CD4-positive, alpha-beta T cell (primary cell): Measurements from ENCODE around the gene C13orf42. TPM values are rescaled to one million over a fixed set of nuclear protein-coding genes. Genes with fewer than 3 reads are reported as not detected.

ENCODE experiments used
- ATAC-seq: fragments of 200-7000 bp; cut with Tn5 transposase; one replicate; pipeline ENCODE4 v1.10.0; 2022; ENCODE audit warnings: mild to moderate bottlenecking; ENCODE audit not compliant: poor library complexity
- CTCF ChIA-PET: fragments of 350-600 bp; sonication (Branson Sonifier 250); formaldehyde crosslinking; loops from one replicate; lab custom pipeline; 2021; ENCODE audit warnings: antibody characterized with exemption, inconsistent platforms; lab: Charles Lee
- POLR2A ChIA-PET: fragments of 350-600 bp; sonication (Branson Sonifier 250); formaldehyde crosslinking; loops from one replicate; lab custom pipeline; 2021; ENCODE audit warnings: antibody characterized with exemption, inconsistent platforms; lab: Charles Lee
- DNase-seq, 14 experiments: peaks; one replicate each; pipeline ENCODE4 v3.0.0-alpha.2; 2013 to 2020; ENCODE audit warnings: mixed read lengths in 2 of 14
- H3K27ac ChIP-seq, 2 donors: one replicate each; pipeline versions ENCODE4 v1.5.1 to v1.7.0; 2013; ENCODE audit warnings: low read length in 2 of 2, low read depth in 1 of 2, mild to moderate bottlenecking in 1 of 2
- H3K27me3 ChIP-seq, 2 experiments: 1 replicate in 1 of 2; 2 replicates in 1 of 2; pipeline versions ENCODE4 v1.6.1 to v1.7.0; 2013; ENCODE audit warnings: low read length in 2 of 2, control low read depth in 1 of 2, mild to moderate bottlenecking in 1 of 2, moderate library complexity in 1 of 2; ENCODE audit not compliant: insufficient read depth in 2 of 2, control insufficient read depth in 1 of 2
- H3K36me3 ChIP-seq: one replicate; pipeline ENCODE4 v1.6.1; 2013; ENCODE audit warnings: low read length, control low read depth; ENCODE audit not compliant: insufficient read depth
- H3K4me1 ChIP-seq: one replicate; pipeline ENCODE4 v1.6.1; 2013; ENCODE audit warnings: low read length, control low read depth; ENCODE audit not compliant: insufficient read depth
- H3K4me3 ChIP-seq: one replicate; pipeline ENCODE4 v1.5.1; 2013; ENCODE audit warnings: mild to moderate bottlenecking, low read length, moderate library complexity
- H3K9me3 ChIP-seq, 2 experiments: 1 replicate in 1 of 2; 2 replicates in 1 of 2; pipeline versions ENCODE4 v1.6.1 to v1.7.0; 2013; ENCODE audit warnings: low read length in 2 of 2, mild to moderate bottlenecking in 2 of 2, control low read depth in 1 of 2, moderate library complexity in 1 of 2; ENCODE audit not compliant: control insufficient read depth in 1 of 2, insufficient read depth in 1 of 2
- H3K27ac Mint-ChIP-seq: one replicate; pipeline ENCODE4 v1.8.0; 2020; ENCODE audit warnings: mixed read lengths
- H3K27me3 Mint-ChIP-seq: one replicate; pipeline ENCODE4 v1.8.0; 2021; ENCODE audit warnings: mixed read lengths
- H3K36me3 Mint-ChIP-seq: one replicate; pipeline ENCODE4 v1.8.0; 2021; ENCODE audit warnings: low read depth, mixed read lengths
- H3K4me1 Mint-ChIP-seq: one replicate; pipeline ENCODE4 v1.8.0; 2021; ENCODE audit warnings: low read depth, mixed read lengths
- H3K4me3 Mint-ChIP-seq: one replicate; pipeline ENCODE4 v1.8.0; 2020; ENCODE audit warnings: mild to moderate bottlenecking, mixed read lengths
- H3K9me3 Mint-ChIP-seq: one replicate; pipeline ENCODE4 v1.8.0; 2020; ENCODE audit warnings: mixed read lengths
- CTCF ChIP-seq: fragments of 200-600 bp; IDR thresholded peaks from one replicate; pipeline ENCODE4 v1.8.0; 2022; ENCODE audit warnings: antibody characterized with exemption, mild to moderate bottlenecking
- intact Hi-C, 2 experiments: fragments of 100-400 bp; cut with DNase I in 1 of 2; cut with micrococcal nuclease in 1 of 2; formaldehyde crosslinking; loops; one replicate each; pipeline versions ENCODE4 v1.15.1 to v1.9.0; 2023 to 2025; cut with DNase I, micrococcal nuclease
- total RNA-seq, 174 experiments: library from RNA in 2 of 174; stranded (reverse) in 2 of 174; gene quantifications; one replicate each; pipeline ENCODE4 v1.2.3 and lab custom pipeline; 2021 to 2026

C13orf42 gene
- total RNA-seq, 2 experiments from 2014 or later, result not detected

DNA sequence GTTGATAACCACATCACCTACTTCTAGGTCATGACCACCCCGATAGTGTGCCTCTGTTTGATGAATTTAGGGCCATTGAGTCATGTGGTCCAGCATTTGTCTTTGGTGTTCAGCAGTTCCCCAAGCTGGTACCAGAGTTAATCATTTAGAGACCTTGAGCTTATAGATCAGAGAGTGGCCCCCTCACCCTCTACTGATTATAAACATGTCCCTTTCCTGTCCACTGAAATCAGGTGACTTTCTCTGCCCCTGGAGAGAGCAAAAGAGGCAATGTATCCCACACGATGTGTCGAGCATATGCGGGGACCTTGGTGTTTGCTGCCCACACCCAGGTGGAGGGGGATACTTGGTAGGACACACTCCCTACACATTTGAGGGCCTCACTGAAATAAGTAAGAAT lies 46.3 kb downstream of the C13orf42 start:
- intact Hi-C loops, result no loop called here

DNA sequence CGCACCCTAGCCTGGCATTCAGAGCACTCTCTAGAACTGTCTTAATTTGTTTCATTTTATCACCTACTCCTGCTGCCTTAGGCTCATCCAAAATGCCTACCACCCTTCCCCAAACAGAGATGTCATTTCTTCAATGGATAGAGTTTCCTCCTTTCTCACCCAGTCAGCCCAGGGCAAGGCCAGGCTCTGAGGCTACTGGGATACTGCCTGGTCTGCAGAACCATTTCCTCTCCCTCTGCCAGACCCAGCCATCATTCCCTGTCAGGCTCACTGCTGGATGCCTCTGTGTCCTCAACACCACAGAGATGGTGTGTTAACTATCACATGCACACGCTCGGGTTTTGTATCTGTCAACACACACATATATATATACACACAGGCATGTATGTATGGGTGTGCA lies 47.2 kb downstream of the C13orf42 start:
- CTCF ChIA-PET, result no interaction called here
- no peak for ATAC-seq
- intact Hi-C loops, result loop anchor here in 1 of 2 experiments (1.0 kb wide), 1 partner anchor 22 kb away; no protein-coding TSS in a partner anchor
- TF ChIP-seq CTCF, result no peak
- Histone ChIP-seq H3K27me3 (peaks cover 6 to 18% of the 10 kb centered on the region in 2 experiments), H3K9me3 (no peaks in the 10 kb centered on the region), H3K27ac (no peak overlapping the region), H3K36me3 (no peaks in the 10 kb centered on the region), H3K4me1 (peaks cover 3% of the 10 kb centered on the region), H3K4me3 (no peak overlapping the region)
- Mint-ChIP-seq H3K27ac (no peak overlapping the region), H3K36me3 (no peaks in the 10 kb centered on the region), H3K27me3 (peaks cover 32% of the 10 kb centered on the region), H3K4me3 (no peak overlapping the region), H3K9me3 (no peaks in the 10 kb centered on the region), H3K4me1 (no peaks in the 10 kb centered on the region)
- POLR2A ChIA-PET, result no interaction called here
- DNase-seq, result no peak

More for the DNA sequence above, 46.3 kb downstream of the C13orf42 start:
- Histone ChIP-seq H3K27ac (no peak overlapping the region), H3K36me3 (no peaks in the 10 kb centered on the region), H3K4me3 (no peak overlapping the region), H3K9me3 (no peaks in the 10 kb centered on the region), H3K4me1 (peaks cover 4% of the 10 kb centered on the region), H3K27me3 (peaks cover 6 to 18% of the 10 kb centered on the region in 2 experiments)
- Mint-ChIP-seq H3K4me3 (no peak overlapping the region), H3K9me3 (no peaks in the 10 kb centered on the region), H3K4me1 (peaks cover under 1% of the 10 kb centered on the region), H3K27ac (no peak overlapping the region), H3K27me3 (peaks cover 32% of the 10 kb centered on the region), H3K36me3 (no peaks in the 10 kb centered on the region)
- ChIA-PET POLR2A (no interaction called here), CTCF (no interaction called here)
- TF ChIP-seq CTCF, result no peak
- ATAC-seq (no peak), DNase-seq (no peak)

DNA sequence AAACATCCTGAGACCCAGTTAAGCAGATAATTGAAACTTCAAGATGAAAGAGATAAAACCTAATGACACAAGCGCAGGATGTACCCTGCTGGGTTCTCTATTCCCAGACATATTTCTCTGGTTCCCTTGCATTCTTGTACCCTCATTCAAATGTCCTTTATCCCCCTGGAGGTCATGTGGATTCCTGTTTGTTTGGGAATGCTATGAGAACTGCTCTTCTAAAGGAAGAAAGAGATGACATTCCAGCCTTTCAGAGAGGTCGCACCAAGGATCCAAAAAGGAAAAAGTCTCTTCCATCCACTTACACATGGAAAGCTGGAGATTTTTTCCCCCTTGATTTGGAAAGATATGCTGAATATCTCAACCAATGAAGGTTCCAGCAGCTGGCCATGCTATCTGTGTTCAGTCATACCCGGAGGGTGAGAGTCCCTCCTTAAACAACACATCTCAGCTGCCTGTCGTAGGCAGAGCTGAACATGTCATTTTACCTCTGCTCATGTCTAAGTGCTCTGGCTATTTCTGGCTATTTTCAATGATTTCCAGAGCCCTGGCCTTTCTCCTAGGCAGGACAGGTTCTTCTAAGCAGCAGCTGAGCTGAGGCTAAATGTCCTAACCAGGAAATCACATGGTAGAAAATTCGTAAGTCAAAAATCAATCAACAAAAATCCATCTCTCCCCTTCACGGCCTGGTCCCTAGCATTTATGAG lies 52.5 kb downstream of the C13orf42 start:
- intact Hi-C loops, result no loop called here
- Histone ChIP-seq H3K4me3 (no peak overlapping the region), H3K27me3 (no peaks in the 10 kb centered on the region), H3K36me3 (no peaks in the 10 kb centered on the region), H3K27ac (no peak overlapping the region), H3K4me1 (no peaks in the 10 kb centered on the region), H3K9me3 (no peaks in the 10 kb centered on the region)
- Mint-ChIP-seq H3K4me3 (no peak overlapping the region), H3K27ac (no peak overlapping the region), H3K36me3 (no peaks in the 10 kb centered on the region), H3K4me1 (no peaks in the 10 kb centered on the region), H3K9me3 (no peaks in the 10 kb centered on the region), H3K27me3 (peaks cover under 1% of the 10 kb centered on the region)
- no peak for TF ChIP-seq CTCF
- POLR2A ChIA-PET, result no interaction called here
- no peak for ATAC-seq
- no peak for DNase-seq
- CTCF ChIA-PET, result no interaction called here
